ENCODE data around the gene ATXN7.

The ATXN7 gene

GRCh38 chr3:63959146-63959545 lies 95.5 kb downstream of the ATXN7 start:
- TF ChIP-seq FOXP2 (optimal IDR thresholded peaks at IDR 0.05; ENCODE audit: borderline replicate concordance, extremely low read depth, extremely low read length, insufficient read depth) (no peak), POLR2AphosphoS5 (IDR thresholded peaks at IDR 0.05; ENCODE audit: low read depth, low read length) (no peak), REST (IDR thresholded peaks at IDR 0.05; ENCODE audit: insufficient read depth in 1 of 2, low read depth in 2 of 2, low read length in 2 of 2) (no peak), TAF1 (IDR thresholded peaks at IDR 0.05; ENCODE audit: borderline replicate concordance, insufficient read depth, low read length) (no peak), SIN3A (IDR thresholded peaks at IDR 0.05; ENCODE audit: borderline replicate concordance, insufficient read depth, low read length) (no peak)

GRCh38 chr3:63960048-63960711 lies 96.5 kb downstream of the ATXN7 start:
- TF ChIP-seq TAF1 (IDR thresholded peaks at IDR 0.05; ENCODE audit: borderline replicate concordance, insufficient read depth, low read length), result no peak
- no peak; the same call in 1 of the 2 replicates for TF ChIP-seq POLR2AphosphoS5 (IDR thresholded peaks at IDR 0.05; ENCODE audit: low read depth, low read length)
- no peak for TF ChIP-seq REST (IDR thresholded peaks at IDR 0.05; ENCODE audit: insufficient read depth in 1 of 2, low read depth in 2 of 2, low read length in 2 of 2)
- TF ChIP-seq FOXP2 (optimal IDR thresholded peaks at IDR 0.05; ENCODE audit: borderline replicate concordance, extremely low read depth, extremely low read length, insufficient read depth), result no peak
- TF ChIP-seq SIN3A (IDR thresholded peaks at IDR 0.05; ENCODE audit: borderline replicate concordance, insufficient read depth, low read length), result no peak

- no peak for TF ChIP-seq FOXP2 (optimal IDR thresholded peaks at IDR 0.05; ENCODE audit: borderline replicate concordance, extremely low read depth, extremely low read length, insufficient read depth)
- no peak for TF ChIP-seq SIN3A (IDR thresholded peaks at IDR 0.05; ENCODE audit: borderline replicate concordance, insufficient read depth, low read length)
- TF ChIP-seq POLR2AphosphoS5 (IDR thresholded peaks at IDR 0.05; ENCODE audit: low read depth, low read length), result no peak
- no peak for TF ChIP-seq REST (IDR thresholded peaks at IDR 0.05; ENCODE audit: insufficient read depth in 1 of 2, low read depth in 2 of 2, low read length in 2 of 2)
- TF ChIP-seq TAF1 (IDR thresholded peaks at IDR 0.05; ENCODE audit: borderline replicate concordance, insufficient read depth, low read length), result no peak
These were observed 98.2 kb downstream of the ATXN7 start for GRCh38 chr3:63961891-63962290.

GRCh38 chr3:63963496-63963895 lies 99.8 kb downstream of the ATXN7 start:
- TF ChIP-seq REST (IDR thresholded peaks at IDR 0.05; ENCODE audit: insufficient read depth in 1 of 2, low read depth in 2 of 2, low read length in 2 of 2) (no peak), FOXP2 (optimal IDR thresholded peaks at IDR 0.05; ENCODE audit: borderline replicate concordance, extremely low read depth, extremely low read length, insufficient read depth) (no peak), TAF1 (IDR thresholded peaks at IDR 0.05; ENCODE audit: borderline replicate concordance, insufficient read depth, low read length) (no peak), POLR2AphosphoS5 (IDR thresholded peaks at IDR 0.05; ENCODE audit: low read depth, low read length) (no peak), SIN3A (IDR thresholded peaks at IDR 0.05; ENCODE audit: borderline replicate concordance, insufficient read depth, low read length) (no peak)

Measured in PFSK-1 (cell line).